Stimulated activated CD8-positive, alpha-beta memory T cell treated with anti-CD3 and anti-CD28 coated beads, Interleukin-7, amount 100 ng/mL, for 4 hours (primary cell): ENCODE data around the gene CUL5.
"Not testable (repeated sequence)": the region's sequence is repeated elsewhere in the genome, so short reads cannot be mapped to it uniquely, and the experiment has no call there.

Source experiments
- DNase-seq, 2 donors: peaks; one replicate each; pipeline ENCODE4 v3.0.0-alpha.2; 2020; ENCODE audit warnings: low read depth in 2 of 2

The CUL5 gene

DNA sequence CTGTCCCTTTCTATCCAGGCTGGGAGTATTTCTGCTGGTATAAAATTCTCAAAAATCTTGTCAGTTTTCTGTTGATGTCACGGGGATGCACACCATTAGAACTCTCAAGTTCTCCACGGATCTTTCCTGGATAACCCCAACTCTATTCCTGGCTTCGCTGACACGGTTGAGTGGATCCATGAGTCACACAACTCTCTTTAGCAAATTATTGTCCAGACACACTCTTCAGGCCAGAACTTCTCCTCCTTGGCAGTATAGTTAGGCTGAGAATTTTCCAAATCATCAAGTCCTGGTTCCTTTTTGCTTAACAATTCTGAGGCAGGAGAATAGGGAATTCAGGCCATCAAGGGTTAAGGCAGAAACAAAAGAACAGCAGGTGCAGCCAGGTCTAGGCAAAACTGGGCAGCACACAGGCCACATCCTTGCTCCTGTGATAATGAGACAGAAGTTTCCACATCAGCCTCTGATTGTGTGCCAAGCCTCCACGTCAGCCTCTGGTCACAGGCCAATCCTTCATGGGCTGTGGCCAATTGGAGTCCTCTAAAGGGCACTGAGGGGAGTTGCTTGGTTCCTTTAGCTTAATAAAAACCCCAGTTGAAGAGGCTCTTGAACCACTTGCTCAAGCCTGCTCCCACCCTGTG, 106.9 kb downstream of the CUL5 start:
- no peak for DNase-seq

DNA sequence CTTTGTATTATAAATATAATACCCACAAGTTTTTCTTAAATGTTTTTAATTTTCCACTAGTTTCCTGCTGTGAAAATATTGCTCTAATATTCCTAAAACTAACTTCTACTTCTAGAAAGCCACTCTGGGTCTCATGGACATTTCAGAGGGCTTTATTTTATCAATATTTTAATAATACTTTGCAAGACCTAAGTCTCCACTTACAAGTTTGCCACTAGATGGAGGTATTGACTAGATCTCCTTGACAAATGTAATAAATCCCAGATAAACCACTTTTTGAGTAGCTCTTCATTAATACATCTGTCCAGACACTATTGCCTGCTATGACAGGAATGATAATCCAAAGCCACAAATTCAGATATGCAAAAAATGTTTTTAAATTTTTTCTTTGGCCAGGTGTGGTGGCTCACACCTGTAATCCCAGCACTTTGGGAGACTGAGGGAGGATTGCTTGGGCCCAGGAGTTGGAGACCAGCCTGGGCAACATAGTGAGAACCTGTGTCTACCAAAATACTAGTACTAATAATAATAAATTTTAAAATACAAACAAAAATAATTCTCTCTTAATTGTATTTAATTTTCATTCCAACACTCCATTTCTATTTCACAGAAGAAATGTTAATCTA, 109.2 kb downstream of the CUL5 start:
- no peak for DNase-seq

DNA sequence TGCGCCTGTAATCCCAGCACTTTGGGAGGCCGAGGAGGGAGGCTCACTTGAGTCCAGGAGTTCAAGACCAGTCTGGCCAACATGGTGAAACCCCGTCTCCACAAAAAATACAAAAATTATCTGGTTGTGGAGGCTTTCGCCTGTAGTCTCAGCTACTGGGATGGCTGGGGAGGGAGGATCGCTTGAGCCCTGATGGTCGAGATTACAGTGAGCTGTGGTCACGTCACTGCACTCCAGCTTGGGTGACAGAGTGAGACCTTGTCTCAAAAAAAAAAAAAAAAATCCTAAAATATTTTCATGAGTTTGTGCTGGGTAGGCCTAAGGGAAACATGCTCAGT, 112.2 kb downstream of the CUL5 start:
- not testable (repeated sequence) for DNase-seq

DNA sequence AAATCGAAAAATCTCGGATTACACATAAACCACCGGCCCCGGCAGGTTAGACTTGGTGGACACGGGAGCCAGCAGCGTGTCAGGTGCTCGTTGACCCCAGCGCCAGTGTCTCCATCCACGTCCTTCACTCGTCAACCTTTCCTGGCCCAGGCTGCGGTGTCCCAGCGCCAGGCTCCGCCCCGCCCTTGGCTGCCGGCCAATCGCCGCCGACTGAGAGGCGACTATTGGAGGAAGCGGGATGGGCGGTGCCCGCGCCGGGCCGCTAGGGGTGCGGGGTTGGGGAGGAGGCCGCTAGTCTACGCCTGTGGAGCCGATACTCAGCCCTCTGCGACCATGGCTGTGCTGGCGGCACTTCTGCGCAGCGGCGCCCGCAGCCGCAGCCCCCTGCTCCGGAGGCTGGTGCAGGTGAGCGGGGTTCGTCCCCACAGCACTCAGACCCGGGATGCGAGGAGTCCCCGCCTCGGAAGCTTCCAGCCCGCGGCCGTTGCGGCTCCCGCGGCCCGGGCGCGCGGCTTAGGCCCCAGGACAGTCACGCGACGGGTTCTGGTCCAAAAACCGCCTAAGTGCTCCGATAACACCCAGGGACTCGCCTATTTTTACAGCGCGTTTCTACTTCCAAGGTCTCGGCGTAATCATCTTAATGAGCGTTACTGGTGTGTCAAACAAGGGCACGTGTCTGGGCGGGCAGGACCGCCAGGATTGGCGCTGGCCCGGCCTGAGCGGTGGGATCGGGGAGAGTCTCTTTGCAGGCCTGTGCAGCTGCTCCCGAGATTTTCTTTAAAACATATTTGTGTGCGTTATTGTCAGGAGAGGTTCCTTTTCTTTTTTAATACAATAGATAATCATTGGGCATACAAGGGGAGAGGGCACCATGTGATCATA, 112.8 kb downstream of the CUL5 start, which contains the start of gene ACAT1:
ACAT1 (plus strand) TSS at position 294 of the 882 bp plus-strand sequence; CDS start at position 334, 40 bp downstream.
- peak; percentile 86 to 91 for DNase-seq

GRCh38 chr11:108122166-108122628, 113.5 kb downstream of the CUL5 start:
- no peak for DNase-seq

- DNase-seq = no peak
Observed at GRCh38 chr11:108125096-108125495, 116.4 kb downstream of the CUL5 start.

GRCh38 chr11:108128772-108129171, 120.1 kb downstream of the CUL5 start:
- DNase-seq = no peak

DNA sequence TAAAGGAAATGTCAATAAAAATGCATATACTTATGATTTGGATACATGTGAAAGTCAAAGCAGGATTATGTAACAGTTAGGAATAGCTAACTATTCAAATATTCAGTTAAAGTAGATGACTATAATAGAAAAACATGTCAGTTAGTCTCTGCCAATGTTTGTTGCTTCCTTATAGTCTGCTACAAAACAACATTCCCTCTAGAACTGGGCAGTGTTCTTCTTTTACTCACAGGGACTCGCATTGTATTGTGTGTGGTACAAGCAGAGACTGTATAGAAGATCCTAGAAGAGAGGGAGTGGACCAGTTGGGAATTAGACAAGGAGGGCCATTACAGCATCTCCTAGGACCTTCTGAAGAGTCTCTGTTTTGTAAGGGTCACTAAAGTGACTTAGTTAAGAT, 123.3 kb downstream of the CUL5 start:
- DNase-seq = no peak

DNA sequence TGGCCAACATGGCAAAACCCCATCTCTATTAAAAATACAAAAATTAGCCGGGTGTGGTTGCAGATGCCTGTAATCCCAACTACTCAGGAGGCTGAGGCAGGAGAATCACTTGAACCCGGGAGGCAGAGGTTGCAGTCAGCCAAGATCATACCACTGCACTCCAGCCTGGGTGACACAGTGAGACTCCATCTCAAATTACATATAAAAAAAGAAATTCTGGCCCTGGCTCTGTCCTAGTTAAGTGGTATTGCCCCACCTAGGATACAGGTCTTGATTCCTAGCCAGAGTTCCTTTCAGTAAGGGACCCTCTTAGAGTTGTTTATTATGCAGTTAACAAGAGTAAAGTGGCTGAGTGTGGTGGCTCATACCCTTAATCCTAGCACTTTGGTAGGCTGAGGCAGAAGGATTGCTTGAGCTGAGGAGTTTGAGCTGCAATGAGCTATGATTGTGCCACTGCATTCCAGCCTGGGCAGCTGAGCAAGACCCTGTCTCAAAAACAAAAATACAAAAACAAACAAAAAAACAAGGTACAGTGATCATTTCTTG, 124.4 kb downstream of the CUL5 start:
- not testable (repeated sequence) for DNase-seq

DNA sequence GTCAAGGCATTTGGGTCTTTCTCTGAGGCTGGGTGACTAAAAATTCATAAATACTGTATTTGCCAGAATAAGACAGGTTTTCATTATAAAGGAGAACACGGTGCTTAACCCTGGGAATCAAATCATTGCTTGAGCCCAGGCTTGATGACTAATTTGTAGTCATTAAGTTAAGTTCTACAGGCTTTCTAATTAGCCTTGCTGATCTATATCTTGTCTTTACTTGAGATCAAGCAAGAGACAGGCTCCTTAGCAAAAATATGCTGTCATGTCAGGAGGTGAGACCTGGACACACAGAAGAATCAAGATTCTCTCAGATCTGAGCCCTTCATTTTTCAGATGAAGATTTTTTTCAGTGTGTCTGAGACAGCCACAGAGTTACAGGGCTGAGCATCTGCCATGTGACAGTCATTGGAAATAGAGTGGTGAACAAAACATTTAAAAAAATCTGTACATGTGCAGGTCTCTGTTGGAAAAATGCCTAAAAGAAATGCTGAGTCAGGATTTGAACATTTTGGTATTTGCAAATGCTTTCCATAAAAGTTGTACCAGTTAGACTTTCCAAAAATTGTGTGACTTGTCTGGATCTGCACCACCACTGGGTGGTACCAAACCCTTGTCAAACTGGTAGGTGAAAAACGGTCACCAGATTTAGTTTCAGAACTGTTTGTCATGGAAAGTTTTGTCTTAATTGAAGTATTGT, 127.3 kb downstream of the CUL5 start:
- no peak for DNase-seq

DNA sequence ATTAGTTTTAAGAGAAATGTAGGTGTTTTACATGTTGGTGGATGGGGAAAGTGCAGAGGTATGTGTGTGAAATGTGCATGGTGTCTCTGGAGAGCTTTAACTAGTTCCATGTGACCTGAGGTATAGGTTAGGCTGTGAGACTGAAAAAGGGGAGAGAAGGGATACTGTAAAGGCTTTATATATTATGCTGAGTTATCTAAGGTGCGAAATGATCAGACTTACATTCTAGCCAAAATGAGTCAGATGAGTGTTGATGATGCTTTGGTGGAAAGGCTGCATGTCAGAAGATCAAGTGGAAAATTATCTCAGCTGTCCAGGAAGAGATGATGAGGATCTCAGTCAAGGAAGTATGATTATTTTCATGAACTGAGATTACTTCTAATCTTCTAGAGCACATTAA, 128.5 kb downstream of the CUL5 start:
- DNase-seq = no peak

GRCh38 chr11:108142304-108142703, 133.6 kb downstream of the CUL5 start:
- DNase-seq = no peak

DNA sequence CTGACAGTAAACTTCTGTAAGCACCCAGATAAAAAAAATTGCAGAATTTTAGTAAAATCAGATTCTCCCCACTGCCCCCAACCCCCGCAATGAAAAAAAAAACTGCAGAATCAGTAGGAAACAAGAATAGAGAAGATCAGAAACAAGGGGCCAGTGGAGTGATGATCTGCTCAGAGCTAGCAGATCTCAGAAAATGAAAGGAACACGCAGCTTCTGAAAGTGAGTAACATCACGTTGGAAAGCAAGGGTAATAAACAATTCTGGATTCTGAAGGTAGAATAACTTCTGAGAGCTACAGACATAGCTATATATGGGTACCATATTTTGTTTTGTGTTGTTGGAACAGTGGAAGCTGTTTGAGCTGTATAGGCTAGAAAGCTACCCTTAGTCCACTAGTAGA, 135.9 kb downstream of the CUL5 start:
- no peak for DNase-seq

- no peak for DNase-seq
Observed at GRCh38 chr11:108147150-108147549, 138.5 kb downstream of the CUL5 start.

GRCh38 chr11:108148556-108148955, 139.9 kb downstream of the CUL5 start:
- DNase-seq = no peak

DNA sequence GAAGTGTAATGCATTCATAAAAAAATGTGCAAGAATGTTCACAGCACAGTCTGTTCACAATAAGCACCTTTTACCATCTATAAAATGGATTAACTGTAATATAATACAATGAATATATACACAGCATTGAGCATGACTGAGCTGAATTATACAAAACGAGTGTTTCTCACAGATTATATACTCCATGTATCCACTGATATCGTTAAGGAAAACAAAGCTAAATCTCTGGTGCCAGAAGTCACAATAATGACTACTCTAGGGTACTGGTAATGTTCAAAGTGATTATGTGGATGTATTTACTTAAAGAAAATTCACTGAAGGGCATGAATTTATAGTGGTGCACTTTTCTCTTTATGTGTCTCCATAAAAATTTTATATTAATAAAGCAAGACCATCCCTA, 145.9 kb downstream of the CUL5 start:
- no peak for DNase-seq
